ENCODE data around the gene RAPGEF5. TPM values are rescaled to one million over a fixed set of nuclear protein-coding genes. Genes with fewer than 3 reads are reported as not detected.

The RAPGEF5 gene
- total RNA-seq, 1 donor from 2014 or later = 2.3 TPM

GRCh38 chr7:22377703-22378102 is 20.7 kb upstream of the RAPGEF5 start:
- no peak for DNase-seq (ENCODE audit: low read depth)

- peak; percentile 35 for DNase-seq (ENCODE audit: low read depth)
These were observed 18.6 kb upstream of the RAPGEF5 start for GRCh38 chr7:22375359-22376048.

GRCh38 chr7:22373911-22374310 is 17.0 kb upstream of the RAPGEF5 start:
- no peak for DNase-seq (ENCODE audit: low read depth)

GRCh38 chr7:22373388-22373787 is 16.4 kb upstream of the RAPGEF5 start:
- DNase-seq (ENCODE audit: low read depth) = no peak

- no peak for DNase-seq (ENCODE audit: low read depth)
These were observed 15.9 kb upstream of the RAPGEF5 start for GRCh38 chr7:22372863-22373262.

- no peak for DNase-seq (ENCODE audit: low read depth)
These were observed 14.9 kb upstream of the RAPGEF5 start for GRCh38 chr7:22371878-22372277.

GRCh38 chr7:22364900-22365299 is 7.9 kb upstream of the RAPGEF5 start:
- no peak for DNase-seq (ENCODE audit: low read depth)

- no peak for DNase-seq (ENCODE audit: low read depth)
These were observed 6.9 kb upstream of the RAPGEF5 start for GRCh38 chr7:22363756-22364422.

GRCh38 chr7:22361795-22362194 is 4.8 kb upstream of the RAPGEF5 start:
- DNase-seq (ENCODE audit: low read depth) = peak; percentile 58

- DNase-seq (ENCODE audit: low read depth) = no peak
These were observed 4.4 kb upstream of the RAPGEF5 start for GRCh38 chr7:22361320-22361719.

GRCh38 chr7:22358820-22359697 is 2.1 kb upstream of the RAPGEF5 start:
- peak; percentile 16 for DNase-seq (ENCODE audit: low read depth)

GRCh38 chr7:22357311-22358175 is 589 bp upstream of the RAPGEF5 start:
- peak; percentile 91 for DNase-seq (ENCODE audit: low read depth)

GRCh38 chr7:22356010-22356691 is 803 bp downstream of the RAPGEF5 start:
- no peak for DNase-seq (ENCODE audit: low read depth)

- no peak for DNase-seq (ENCODE audit: low read depth)
These were observed 1.3 kb downstream of the RAPGEF5 start for GRCh38 chr7:22355620-22356009.

GRCh38 chr7:22354462-22354861 is 2.5 kb downstream of the RAPGEF5 start:
- no peak for DNase-seq (ENCODE audit: low read depth)

GRCh38 chr7:22352887-22353286 is 4.1 kb downstream of the RAPGEF5 start:
- no peak for DNase-seq (ENCODE audit: low read depth)

GRCh38 chr7:22351878-22352277 is 5.1 kb downstream of the RAPGEF5 start:
- no peak for DNase-seq (ENCODE audit: low read depth)

GRCh38 chr7:22351329-22351692 is 5.6 kb downstream of the RAPGEF5 start:
- DNase-seq (ENCODE audit: low read depth) = no peak

GRCh38 chr7:22350466-22351328 is 6.3 kb downstream of the RAPGEF5 start:
- DNase-seq (ENCODE audit: low read depth) = peak; percentile 18

- DNase-seq (ENCODE audit: low read depth) = peak; percentile 85
These were observed 8.6 kb downstream of the RAPGEF5 start for GRCh38 chr7:22348379-22348778.
